GM21367 (cell line): Measurements from ENCODE around the gene CEND1.
A peak's percentile ranks its signal among the peaks of the same experiment; 100 is the strongest.

ENCODE experiments used
- ATAC-seq: cut with Tn5 transposase; IDR thresholded peaks from one replicate; pipeline ENCODE4 v1.9.1; 2021; ENCODE audit not compliant: unreplicated experiment

Gene CEND1

DNA sequence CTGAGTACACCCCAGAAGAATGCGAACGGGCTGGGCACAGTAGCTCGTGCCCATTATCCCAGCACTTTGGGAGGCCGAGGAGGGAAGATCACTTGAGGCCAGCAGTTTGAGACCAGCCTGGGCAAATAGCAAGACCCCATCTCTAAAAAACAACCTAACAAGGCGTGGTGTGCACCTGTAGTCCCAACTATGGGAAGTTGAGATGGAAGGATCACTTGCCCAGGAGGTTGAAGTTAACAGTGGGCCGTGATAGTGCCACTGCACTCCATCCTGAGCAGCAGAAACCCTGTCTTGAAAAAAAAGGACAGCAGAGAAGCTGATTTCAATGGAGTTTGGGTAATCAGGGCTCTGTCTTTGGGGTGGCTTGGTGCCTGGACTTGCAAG is 23.2 kb upstream of the CEND1 start:
- no peak for ATAC-seq

DNA sequence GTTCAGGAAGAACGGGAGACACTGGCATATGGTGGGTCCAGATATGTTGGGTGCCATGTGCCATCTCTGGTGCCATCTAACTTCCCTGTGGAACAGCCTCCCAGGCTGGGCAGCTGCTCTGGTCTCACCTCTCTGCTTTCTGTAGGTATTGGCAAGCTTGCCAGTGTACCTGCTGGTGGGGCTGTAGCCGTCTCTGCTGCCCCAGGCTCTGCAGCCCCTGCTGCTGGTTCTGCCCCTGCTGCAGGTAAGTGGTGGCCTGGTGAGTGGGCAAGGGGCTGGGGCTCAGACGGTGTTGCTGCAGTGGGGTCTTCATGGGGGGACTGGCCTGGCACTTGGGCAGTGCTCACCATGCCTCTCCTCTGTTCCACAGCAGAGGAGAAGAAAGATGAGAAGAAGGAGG is 22.5 kb upstream of the CEND1 start:
- ATAC-seq: no peak

DNA sequence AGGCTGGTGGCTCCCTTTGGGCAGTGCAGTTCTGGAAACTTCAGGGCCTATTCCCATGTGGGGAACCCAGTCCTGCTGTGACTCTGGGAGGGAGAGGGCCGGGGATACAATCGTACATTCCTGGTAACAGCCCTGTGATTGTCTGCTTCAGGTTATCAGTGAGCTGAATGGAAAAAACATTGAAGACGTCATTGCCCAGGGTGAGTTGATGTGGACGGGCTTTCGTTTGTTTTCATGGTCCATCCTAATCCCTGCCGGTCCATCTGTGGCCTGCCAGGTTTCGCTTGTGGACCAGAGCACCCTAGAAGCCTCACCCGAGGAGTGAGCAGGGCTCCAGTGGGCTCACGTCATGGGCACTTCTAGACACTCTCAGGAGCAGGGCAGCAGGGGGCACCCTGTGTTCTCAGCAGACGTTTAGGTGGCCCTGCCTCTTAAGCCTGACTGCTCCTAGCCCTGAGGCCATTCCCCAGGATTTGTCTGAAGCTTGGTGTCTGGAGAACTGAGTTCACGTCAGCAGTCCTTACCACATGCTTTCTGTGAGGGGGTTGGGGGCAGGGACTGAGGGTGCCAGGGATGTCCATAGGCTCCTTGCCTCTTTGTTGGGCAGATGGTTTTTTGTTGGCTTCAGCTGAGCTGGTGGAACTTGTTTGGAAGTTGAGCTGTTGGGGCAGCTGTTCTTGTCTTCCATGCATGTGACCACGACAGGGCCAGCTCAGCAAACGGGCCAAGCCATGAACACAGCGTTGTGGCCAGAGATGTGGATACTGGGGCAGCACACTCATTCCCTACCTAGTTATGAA is 21.8 kb upstream of the CEND1 start:
- no peak for ATAC-seq

DNA sequence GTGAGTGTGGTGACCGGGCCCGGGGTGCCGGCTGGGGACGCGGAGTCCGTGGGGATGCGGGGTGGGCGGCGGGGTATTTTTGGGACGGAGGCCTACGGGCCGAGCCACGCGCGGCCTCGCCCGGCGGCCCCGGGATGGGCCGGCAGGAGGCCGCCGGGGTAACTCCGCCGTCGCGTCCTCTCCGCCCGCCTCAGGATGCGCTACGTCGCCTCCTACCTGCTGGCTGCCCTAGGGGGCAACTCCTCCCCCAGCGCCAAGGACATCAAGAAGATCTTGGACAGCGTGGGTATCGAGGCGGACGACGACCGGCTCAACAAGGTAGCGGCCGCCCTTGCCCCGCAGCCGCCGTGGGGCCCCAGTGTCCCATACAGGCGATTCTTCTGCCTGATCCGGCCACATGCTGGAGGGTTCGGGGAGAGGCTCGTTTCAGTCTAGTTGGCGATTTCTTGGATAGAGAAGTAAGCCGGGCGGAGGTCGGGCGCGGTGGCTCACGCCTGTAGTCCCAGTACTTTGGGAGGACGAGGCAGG is 20.2 kb upstream of the CEND1 start:
- ATAC-seq: no peak

DNA sequence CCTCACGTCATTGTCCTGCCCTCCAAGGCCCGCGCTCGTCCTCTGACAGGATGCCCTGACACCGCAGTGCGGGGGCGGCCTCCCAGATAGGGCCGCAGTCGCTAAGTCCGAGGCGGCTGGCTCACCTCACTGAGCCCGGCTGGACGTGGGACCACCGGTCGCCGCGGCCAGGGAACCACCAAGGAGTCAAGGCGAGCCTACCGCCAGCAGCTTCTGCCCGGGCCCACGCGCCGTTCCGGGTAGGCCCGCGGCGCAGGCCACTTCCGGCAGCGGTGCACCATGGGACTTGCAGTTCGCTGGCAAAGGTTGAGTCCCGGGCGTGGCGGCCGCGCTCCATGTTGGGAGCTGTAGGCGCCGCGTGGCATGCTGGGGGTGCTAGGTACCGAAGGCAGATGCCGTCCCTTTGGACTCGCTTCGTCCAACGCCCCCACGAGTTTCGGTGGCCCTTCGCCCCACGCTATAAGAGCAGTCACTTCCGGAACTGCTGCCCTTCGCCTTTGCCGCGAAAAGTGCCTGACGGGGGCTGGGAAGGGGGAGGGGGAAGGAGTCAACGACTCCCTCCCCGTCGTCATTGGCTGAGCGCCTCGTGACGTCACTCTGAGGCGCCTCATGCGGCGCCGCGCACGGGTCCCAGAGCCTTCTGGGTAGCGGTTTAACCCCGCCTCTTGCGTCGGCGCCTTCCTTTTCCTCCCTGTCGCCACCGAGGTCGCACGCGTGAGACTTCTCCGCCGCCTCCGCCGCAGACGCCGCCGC is 19.6 kb upstream of the CEND1 start, which contains the start of gene RPLP2:
TSS of gene RPLP2 (plus strand) at position 681 of the 753 bp plus-strand sequence. CDS start 268 bp downstream, outside the sequence.
- peak; percentile 55 for ATAC-seq

DNA sequence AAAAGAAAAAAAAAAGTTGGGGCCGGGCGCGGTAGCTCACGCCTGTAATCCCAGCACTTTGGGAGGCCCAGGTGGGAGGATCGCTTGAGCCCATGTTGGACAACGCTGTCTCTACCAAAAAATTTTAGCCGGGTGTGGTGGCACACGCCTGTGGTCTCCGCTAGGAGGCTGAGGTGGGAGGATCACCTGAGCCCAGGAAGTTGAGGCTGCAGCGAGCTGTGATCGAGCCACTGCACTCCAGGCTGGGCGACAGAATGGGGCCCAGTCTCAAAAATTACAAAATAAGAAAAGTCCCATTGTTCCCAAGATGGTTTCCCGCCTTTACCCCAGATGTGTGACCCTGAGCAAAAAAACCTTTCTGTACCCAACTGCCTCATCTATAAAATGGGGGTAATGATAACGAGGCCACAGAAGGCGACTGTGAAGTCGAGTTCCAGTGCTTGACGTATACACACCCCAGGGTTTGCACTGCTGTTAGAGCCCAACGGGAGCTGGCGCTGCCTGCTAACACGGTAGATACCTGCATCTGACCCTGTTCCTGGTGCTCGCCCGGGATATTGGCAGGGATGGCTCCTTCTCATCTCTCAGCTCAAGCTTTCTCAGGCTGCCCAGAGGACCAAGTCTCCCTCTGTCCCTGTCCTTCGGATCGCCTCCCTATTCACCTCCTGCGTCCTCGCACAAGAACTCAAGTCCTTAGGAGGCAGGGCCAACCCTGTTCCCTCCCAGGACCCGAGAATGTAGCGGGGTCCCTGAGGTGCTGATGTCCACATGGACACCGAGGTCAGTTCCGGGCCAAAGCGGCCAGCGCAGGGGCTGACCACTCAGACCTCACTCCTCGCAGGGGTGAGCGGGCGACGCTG is 18.8 kb upstream of the CEND1 start:
- no peak for ATAC-seq

DNA sequence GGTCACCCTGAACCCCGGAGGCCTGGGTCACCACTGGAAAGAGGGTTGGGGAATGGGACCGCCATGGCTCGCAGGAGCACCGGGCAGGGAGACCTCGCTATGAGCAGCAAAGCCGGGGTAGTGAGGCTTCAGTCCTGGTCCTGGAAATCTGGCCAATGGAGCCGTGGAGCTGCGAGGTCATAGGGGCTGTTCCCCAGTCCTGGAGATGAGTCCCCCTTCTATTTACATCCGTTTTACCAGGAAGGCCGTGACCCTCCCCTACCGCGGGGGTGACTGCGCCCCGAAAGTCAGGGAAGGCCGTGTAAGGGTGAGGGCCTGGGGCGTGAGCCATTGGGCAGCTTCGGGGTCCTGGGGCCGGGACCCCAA is 14.7 kb upstream of the CEND1 start:
- ATAC-seq: no peak

DNA sequence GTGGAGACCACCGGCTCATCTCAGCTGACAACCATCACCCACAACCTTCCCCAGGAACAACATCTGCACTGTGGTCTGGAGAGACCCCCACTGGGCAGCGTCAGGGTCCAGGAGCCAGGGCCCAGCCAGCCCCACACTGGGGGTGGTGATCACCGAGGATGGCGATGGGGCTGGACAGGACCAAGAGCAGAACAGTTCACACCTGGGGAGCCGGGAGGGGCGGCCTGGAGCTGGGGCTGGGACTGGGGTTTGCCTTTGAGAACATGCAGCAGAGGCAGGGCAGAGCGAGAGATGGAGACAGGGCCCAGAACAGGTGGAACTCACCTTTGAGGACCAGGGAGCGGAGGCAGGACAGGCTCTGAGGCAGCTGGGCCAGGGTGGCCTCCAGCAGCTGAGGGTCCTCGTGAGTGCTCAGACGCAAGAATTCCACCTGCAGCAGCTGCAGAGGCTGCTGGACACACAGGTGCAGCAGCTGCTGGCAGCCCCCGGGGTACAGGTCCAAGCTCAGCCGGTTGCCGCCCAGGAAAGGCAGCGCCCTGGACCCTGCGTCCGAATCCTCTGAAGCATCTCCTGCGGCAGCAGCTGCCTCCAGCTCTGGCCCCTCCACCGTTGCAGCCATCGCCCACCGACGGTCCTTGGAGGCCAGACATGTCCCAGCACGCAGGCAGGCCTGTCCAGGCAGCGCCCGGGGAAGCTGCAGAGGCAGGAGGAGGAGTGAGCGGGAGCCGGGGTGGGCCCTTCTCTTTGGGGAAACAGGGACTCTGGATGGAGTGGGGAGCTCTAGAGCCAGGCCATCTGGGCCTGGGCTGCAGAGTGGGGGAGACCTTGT is 14.1 kb upstream of the CEND1 start:
- no peak for ATAC-seq

DNA sequence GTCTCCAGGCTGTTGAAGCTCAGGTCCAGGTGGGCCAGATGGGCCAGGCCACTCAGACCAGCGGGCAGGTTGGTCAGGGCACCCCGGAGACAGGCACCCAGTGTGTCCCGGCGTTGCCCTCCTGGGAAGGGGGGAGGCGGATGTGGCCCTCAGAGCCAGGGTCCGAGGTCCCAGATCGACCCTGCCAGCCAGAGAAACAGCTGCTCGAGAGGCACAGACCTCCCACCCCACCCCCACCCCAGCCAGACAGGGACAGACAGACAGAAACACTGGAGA is 13.5 kb upstream of the CEND1 start:
- no peak for ATAC-seq

DNA sequence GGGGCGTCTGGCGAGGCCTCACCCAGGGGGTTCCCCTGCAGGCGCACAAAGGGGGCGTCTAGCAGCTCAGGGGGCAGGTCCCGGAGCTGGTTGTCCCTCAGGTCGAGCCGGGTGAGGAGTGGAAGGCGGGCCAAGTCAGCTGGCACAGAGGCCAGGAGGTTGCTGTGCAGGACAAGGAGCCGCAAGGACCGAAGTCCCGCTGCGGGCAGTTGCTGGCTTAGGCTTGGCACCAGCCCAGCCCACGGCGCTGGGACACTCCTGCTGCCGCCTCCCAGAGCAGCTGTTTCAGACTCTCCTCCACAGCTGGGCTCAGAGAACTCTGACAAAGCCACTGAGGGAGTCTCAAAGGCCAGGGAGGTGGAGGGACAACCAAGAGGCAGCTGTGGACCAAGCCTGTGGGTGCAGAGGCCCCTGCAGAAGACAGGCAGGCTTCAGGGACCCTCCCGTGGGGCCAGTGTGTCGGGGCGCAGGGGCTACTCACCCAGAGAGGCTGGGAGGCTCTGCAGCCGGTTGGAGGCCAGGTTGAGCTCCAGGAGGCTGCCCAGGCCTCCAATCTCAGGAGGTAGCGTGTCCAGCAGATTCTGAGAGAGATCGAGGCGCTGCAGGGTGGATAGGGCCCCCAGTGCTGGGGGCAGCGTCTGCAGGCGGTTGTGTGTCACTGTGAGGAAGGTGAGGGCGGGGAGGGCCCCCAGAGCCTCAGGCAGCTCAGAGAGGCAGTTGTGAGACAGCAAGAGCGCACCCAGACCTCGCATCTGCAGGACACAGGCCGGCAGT is 13.0 kb upstream of the CEND1 start:
- ATAC-seq: no peak

DNA sequence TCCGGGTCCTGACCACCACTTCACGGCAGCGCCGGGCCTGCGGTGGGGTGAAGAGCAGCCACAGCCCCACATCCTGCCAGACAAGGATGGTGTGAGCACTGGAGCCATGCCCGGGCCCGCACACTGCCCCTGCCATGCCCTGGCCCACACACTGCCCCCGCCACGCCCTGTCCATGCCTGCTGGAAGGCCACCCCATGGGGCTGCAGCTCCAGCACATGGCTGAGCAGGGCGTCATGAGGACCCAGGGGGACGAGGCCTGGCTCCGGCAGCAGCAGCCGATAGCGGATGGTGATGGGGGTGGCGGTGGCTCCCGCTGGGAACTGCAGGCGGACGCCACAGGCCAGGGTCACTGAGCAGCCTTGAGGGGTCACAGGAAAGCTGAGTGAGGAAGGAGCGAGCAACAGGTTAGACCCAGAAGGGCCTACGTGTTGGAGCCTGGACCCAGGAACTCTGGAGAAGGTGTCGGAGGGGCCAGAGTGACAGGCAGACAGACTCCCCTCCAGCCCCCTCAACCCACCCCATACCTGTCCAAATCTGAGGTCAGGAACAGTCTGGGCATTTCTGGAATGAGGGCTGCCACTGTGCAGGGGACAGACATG is 12.2 kb upstream of the CEND1 start:
- ATAC-seq: no peak

DNA sequence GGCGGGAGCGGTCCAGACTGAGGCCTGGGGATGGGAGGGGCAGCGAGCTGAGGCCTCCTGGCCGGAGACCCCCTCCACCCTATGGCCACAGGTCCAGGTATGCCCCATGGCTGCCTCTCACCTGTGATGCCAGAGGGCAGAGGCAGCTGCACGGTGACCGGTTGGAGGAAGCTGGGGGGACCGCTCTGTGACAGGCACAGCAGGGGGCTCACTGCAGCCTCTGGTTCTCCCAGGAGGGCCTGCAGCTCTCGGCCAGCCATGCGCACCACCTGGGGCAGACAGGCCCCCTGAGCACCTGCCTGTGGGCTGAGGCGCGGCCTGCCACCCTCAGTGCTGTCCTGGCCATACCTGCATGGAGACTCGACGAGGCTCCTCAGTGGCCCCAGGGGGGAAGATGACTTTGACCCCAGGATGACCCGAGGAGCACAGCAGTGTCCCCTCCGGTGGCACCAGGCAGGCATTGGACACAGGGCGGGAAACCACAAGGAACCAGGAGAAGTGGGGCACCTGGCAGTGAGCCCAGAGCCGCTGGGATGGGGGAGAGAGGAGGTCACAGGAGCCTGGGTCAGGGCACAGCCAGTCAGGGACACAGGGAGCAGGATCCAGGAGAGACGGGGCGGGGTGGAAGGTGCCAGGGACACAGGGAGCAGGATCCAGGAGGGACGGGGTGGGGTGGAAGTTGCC is 11.3 kb upstream of the CEND1 start:
- no peak for ATAC-seq

DNA sequence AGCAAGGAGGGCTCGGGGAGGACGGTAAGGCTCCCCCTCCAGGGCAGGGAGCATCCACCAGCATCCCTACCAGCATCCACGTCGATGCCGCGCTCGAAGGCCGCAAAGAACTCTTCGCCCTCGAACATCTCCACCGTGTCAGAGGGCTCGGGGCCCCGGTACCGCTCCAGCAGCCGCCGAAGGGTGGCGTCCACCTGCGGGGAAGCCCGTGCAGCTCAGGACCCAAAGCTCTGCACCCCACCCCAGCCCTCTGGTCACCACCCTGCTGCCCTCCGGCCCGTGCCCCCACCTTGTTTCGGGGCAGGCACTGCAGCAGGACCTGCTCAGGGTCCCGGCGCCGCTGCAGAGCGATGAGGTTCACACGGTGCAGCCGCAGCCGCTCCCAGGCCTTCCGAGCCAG is 10.6 kb upstream of the CEND1 start:
- no peak for ATAC-seq

DNA sequence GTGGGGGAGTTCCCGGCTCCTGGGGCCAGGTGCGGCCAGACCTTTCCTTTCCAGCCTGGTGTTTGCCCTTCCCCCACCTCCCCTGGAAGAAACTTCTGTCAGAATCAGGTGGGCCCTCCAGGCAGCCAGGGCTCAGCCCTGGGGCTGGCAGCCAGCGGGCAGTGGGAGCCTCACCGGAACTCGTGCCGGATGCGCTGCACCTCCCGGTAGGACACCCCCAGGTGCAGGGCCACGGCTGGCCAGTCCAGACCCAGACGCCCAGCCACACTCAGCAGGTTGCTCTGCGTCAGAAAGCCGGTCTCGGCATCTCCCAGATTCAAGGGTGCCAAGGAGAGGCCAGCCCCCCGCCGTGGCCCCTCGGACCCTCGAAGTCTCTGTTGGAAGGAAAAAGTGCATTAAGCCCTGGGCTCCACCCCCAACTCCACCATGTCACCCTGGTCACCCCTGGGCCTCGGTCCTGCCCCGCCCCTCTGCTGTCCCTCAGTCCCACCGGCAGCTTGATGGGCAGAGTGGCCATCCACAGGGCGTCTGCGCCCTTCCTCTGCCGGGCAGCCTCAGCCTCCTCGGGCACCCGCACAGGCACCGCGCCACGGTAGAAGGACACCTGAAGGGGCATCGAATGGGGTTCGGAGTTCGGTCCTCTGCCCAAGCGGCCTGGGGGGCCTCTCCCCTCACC is 9.9 kb upstream of the CEND1 start:
- no peak for ATAC-seq

DNA sequence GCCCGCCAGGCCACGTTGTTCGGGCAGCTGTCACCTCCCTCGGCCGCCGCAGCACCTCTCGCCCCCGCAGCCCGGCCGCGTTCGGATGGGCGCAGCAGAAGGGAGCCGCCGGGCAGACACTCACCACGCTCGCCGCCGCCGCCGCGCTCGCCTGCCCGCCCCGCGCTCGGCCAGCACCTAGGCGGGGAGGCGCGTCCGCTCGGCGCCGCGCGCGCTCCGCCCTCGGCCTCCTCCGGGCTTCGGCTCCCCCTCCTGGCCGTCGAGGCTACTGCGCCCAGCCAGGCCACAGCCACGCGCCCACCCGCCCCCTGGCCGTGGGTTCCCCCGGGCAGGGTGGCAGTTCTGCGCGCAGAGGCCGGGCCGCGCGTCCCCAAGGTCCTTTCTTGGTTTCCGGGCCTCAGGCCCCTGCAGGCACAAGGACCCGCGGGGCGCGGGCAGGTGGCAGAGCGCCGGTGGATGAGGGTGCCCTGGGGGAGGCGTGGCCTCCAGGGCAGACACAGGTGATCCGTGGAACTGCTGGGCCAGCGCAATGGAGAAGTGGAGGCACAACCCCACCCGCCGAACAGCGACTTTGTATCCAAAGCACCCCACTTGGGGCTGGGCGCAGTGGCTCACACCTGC is 8.3 kb upstream of the CEND1 start, which contains the start of gene SLC25A22:
TSS of gene SLC25A22 (minus strand) at position 189 of the 621 bp plus-strand sequence. CDS start 3,275 bp downstream, outside the sequence.
- ATAC-seq: peak; percentile 43

DNA sequence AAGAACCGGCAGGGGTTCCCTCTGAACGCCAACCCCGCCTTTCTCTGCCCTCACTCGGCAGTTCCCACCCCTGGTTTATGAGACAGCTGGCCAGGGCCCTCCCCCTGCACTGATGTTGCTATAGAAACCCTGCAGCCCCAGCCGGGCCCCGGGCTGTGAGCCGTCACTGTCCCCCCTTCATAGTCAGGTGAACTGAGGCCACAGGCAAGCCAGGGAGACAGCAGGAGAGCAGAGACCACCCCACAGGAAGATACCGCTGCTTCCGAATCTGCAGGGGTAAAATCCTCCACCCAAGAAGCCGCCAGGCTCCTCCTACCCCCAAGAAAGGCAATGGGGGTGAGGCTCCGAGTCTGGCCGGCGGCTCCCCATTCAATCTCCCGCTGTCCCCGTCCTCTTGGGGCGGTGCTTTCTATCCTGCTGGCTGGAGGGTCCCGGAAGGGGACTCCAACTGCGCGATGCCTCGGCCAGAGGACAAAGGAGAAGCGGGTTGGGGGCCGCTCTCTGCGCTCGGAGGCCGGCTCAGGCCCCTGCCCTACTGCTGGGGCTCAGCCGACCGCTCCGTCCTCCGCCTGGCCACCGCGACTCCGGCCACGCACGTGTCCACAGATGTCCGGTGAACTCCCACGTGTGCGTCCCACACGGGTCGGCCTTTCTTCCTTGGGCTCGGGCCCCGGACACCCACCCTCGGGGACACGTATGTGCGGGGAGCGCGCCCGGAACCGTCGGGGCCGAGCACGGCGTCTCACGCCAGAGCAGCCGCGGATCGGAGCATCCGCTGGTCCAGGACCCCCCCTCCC is 7.6 kb upstream of the CEND1 start:
- ATAC-seq: peak; percentile 26
